Keratinocyte (primary cell): ENCODE results near the gene PRR19. TPM values are rescaled to one million over a fixed set of nuclear protein-coding genes. Genes with fewer than 3 reads are reported as not detected.

Source experiments
- DNase-seq: peaks from one replicate; pipeline ENCODE4 v3.0.0-alpha.2; 2011; ENCODE audit warnings: low read depth, missing footprints, low spot score
- FAIRE-seq: peaks from 2 replicates; lab custom pipeline; 2011; peaks lifted over from hg19 to GRCh38; lab: Jason Lieb, UNC
- H2AFZ ChIP-seq: 2 replicates; pipeline ENCODE4 v1.6.0; 2012; ENCODE audit warnings: low read length, control low read depth, inconsistent platforms; ENCODE audit not compliant: control insufficient read depth
- H3K27ac ChIP-seq: 2 replicates; pipeline ENCODE4 v1.5.1; 2011; ENCODE audit warnings: low read length; ENCODE audit not compliant: control insufficient read depth, insufficient read depth
- H3K27me3 ChIP-seq: 3 replicates; pipeline ENCODE4 v1.6.0; 2011; ENCODE audit warnings: low read length; ENCODE audit not compliant: control insufficient read depth, insufficient read depth; ENCODE audit errors: extremely low read depth
- H3K36me3 ChIP-seq, 2 experiments: 2 replicates in 1 of 2; 3 replicates in 1 of 2; pipeline ENCODE4 v1.5.1; 2011; ENCODE audit warnings: low read length in 2 of 2, mild to moderate bottlenecking in 1 of 2; ENCODE audit not compliant: control insufficient read depth in 2 of 2, insufficient read depth in 2 of 2; ENCODE audit errors: extremely low read depth in 1 of 2
- H3K4me1 ChIP-seq: 3 replicates; pipeline ENCODE4 v1.5.1; 2011; ENCODE audit warnings: low read length; ENCODE audit not compliant: control insufficient read depth, insufficient read depth; ENCODE audit errors: extremely low read depth
- H3K4me2 ChIP-seq: 3 replicates; pipeline ENCODE4 v1.6.0; 2011; ENCODE audit warnings: low read depth, low read length; ENCODE audit not compliant: control insufficient read depth, insufficient read depth; ENCODE audit errors: extremely low read depth
- H3K4me3 ChIP-seq, 3 experiments: fragments of 200-600 bp in 1 of 3; sonication (generic) in 1 of 3; 2 replicates in 2 of 3; 3 replicates in 1 of 3; pipeline ENCODE4 v1.5.1; 2011 to 2016; ENCODE audit warnings: low read length in 3 of 3, mild to moderate bottlenecking in 3 of 3, control low read depth in 2 of 3, inconsistent platforms in 1 of 3, low read depth in 1 of 3, mixed read lengths in 1 of 3, mixed run types in 1 of 3, moderate library complexity in 1 of 3; ENCODE audit not compliant: control insufficient read depth in 2 of 3, insufficient read depth in 2 of 3; ENCODE audit errors: extremely low read depth in 1 of 3
- H3K79me2 ChIP-seq: 2 replicates; pipeline ENCODE4 v1.6.0; 2012; ENCODE audit warnings: low read length; ENCODE audit not compliant: control insufficient read depth, insufficient read depth
- H3K9ac ChIP-seq: 3 replicates; pipeline ENCODE4 v1.6.0; 2011; ENCODE audit warnings: low read length; ENCODE audit not compliant: control insufficient read depth, insufficient read depth; ENCODE audit errors: extremely low read depth
- H3K9me1 ChIP-seq: 3 replicates; pipeline ENCODE4 v1.6.0; 2011; ENCODE audit warnings: low read length; ENCODE audit not compliant: control insufficient read depth, insufficient read depth; ENCODE audit errors: extremely low read depth
- H3K9me3 ChIP-seq: 2 replicates; pipeline ENCODE4 v1.5.1; 2012; ENCODE audit warnings: low read depth, low read length; ENCODE audit not compliant: control insufficient read depth
- H4K20me1 ChIP-seq: 3 replicates; pipeline ENCODE4 v1.6.0; 2011; ENCODE audit warnings: low read length; ENCODE audit not compliant: control insufficient read depth, insufficient read depth; ENCODE audit errors: extremely low read depth
- EZH2 ChIP-seq: IDR thresholded peaks from one replicate; pipeline ENCODE4 v1.6.1; 2012; ENCODE audit warnings: inconsistent platforms, mild to moderate bottlenecking, low read length, moderate library complexity
- dilution Hi-C: fragments of 300-500 bp; cut with MboI; formaldehyde crosslinking; loops from one replicate; pipeline ENCODE4 v1.7.0; 2020; ENCODE audit warnings: low sequenced_read_pairs; ENCODE audit not compliant: extremely low pct_ligation_motif_present
- polyA plus RNA-seq, 5 experiments: library from polyadenylated mRNA; depleted of rRNA in 3 of 5; stranded (reverse) in 3 of 5; stranded (forward) in 1 of 5; unstranded in 1 of 5; fragments of >200 nt; gene quantifications; 1 replicate in 1 of 5; 2 replicates in 3 of 5; 3 replicates in 1 of 5; pipeline versions ENCODE4 v1.2.1 to v1.2.3, GENCODE V29; 2011 to 2012; ENCODE audit warnings: missing spikeins in 2 of 5, low read depth in 1 of 5, low replicate concordance in 1 of 5
- TF ChIP-seq, protein P1 (sequence below), 3 experiments: IDR thresholded peaks in 1 of 3; conservative IDR thresholded peaks in 1 of 3; optimal IDR thresholded peaks in 1 of 3; 2 replicates in 2 of 3; 3 replicates in 1 of 3; pipeline versions ENCODE3 to v1.5.1; 2011; ENCODE audit warnings: low read length in 3 of 3, mild to moderate bottlenecking in 3 of 3, moderate library complexity in 2 of 3, control low read depth in 1 of 3, inconsistent platforms in 1 of 3; ENCODE audit not compliant: insufficient read depth in 2 of 3; ENCODE audit errors: extremely low read depth in 1 of 3

The PRR19 gene
- polyA plus RNA-seq, 1 donor (not counting 4 experiments of a cell fraction or from before 2014, with no cell fraction given) = 0.25 TPM

DNA sequence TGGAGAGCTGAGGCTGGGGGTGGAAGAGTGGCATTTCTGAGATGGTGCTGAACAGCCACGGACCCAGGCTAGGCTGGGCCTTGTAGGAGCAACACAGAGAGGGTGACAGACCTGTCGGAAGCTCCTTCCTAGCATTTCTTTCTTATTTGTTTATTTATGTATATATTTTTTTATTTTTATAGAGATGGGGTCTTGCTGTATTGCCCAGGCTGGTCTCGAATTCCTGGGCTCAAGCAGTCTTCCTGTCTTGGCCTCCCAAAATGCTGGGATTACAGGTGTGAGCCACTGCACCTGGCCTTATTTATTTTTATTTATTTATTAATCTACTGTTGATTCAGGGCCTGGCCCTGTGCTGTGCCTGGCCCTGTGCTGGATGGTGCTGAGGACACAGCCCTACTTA is 26.4 kb upstream of the PRR19 start:
- no peak for FAIRE-seq

DNA sequence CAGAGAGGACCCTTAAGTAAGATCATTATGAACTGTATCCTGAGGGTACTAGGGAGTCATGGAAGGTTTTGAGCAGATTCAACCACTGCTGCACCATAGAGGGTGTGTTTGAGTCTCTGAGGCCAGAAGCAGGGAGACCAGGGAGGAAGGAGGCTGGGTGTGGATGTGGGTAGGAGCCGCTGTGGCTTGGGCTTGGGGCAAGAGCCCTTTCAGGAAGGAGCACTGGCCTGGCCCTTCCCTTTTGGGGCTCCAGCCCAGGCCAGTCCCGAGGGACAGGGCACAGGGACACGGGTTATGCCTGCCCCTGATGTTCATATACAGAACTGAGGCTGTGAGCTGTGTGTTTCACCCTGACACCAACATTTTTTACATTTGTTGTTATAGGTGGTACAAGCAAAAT is 25.6 kb upstream of the PRR19 start:
- no peak overlapping the region for H2AFZ ChIP-seq
- peaks cover 5% of the 10 kb centered on the region for H3K9me1 ChIP-seq
- no peak for TF ChIP-seq EZH2
- TF ChIP-seq, protein P1, sequence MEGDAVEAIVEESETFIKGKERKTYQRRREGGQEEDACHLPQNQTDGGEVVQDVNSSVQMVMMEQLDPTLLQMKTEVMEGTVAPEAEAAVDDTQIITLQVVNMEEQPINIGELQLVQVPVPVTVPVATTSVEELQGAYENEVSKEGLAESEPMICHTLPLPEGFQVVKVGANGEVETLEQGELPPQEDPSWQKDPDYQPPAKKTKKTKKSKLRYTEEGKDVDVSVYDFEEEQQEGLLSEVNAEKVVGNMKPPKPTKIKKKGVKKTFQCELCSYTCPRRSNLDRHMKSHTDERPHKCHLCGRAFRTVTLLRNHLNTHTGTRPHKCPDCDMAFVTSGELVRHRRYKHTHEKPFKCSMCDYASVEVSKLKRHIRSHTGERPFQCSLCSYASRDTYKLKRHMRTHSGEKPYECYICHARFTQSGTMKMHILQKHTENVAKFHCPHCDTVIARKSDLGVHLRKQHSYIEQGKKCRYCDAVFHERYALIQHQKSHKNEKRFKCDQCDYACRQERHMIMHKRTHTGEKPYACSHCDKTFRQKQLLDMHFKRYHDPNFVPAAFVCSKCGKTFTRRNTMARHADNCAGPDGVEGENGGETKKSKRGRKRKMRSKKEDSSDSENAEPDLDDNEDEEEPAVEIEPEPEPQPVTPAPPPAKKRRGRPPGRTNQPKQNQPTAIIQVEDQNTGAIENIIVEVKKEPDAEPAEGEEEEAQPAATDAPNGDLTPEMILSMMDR (optimal IDR thresholded peaks at IDR 0.05 in 1 of 3, IDR thresholded peaks at IDR 0.05 in 1 of 3, conservative IDR thresholded peaks at IDR 0.05 in 1 of 3; ENCODE audit: extremely low read depth in 1 of 3, insufficient read depth in 2 of 3, low read length in 3 of 3) = no peak
- no peaks in the 10 kb centered on the region for H3K9me3 ChIP-seq
- no peak overlapping the region for H3K4me3 ChIP-seq
- no peaks in the 10 kb centered on the region for H3K27me3 ChIP-seq
- no peaks in the 10 kb centered on the region for H4K20me1 ChIP-seq
- dilution Hi-C loops = no loop called here
- peaks cover 65% of the 10 kb centered on the region for H3K79me2 ChIP-seq
- FAIRE-seq = peak; percentile 55
- no peak for DNase-seq
- peaks cover 21 to 39% of the 10 kb centered on the region in 2 experiments for H3K36me3 ChIP-seq
- H3K9ac ChIP-seq = peak overlapping the region; percentile 31
- peaks cover 54% of the 10 kb centered on the region for H3K4me1 ChIP-seq
- H3K27ac ChIP-seq = peak overlapping the region; percentile 72
- peak overlapping the region; percentile 19 for H3K4me2 ChIP-seq

More for the DNA sequence above, 26.4 kb upstream of the PRR19 start:
- Histone ChIP-seq H3K79me2 (peaks cover 69% of the 10 kb centered on the region), H3K9me3 (no peaks in the 10 kb centered on the region), H3K4me2 (peak overlapping the region; percentile 43), H3K4me1 (peaks cover 59% of the 10 kb centered on the region), H3K9ac (no peak overlapping the region), H3K27me3 (no peaks in the 10 kb centered on the region), H2AFZ (no peak overlapping the region), H4K20me1 (no peaks in the 10 kb centered on the region), H3K9me1 (peaks cover 5% of the 10 kb centered on the region), H3K27ac (no peak overlapping the region), H3K4me3 (no peak overlapping the region), H3K36me3 (peaks cover 21 to 40% of the 10 kb centered on the region in 2 experiments)
- DNase-seq = no peak
- no peak for TF ChIP-seq EZH2
- TF ChIP-seq, protein P1 (optimal IDR thresholded peaks at IDR 0.05 in 1 of 3, IDR thresholded peaks at IDR 0.05 in 1 of 3, conservative IDR thresholded peaks at IDR 0.05 in 1 of 3; ENCODE audit: extremely low read depth in 1 of 3, insufficient read depth in 2 of 3, low read length in 3 of 3) = no peak
- dilution Hi-C loops = no loop called here
